Common myeloid progenitor, CD34-positive (primary cell): ENCODE data around the gene CEP43.

Experiments
- CTCF ChIA-PET: fragments of 350-600 bp; sonication (Branson Sonifier 250); formaldehyde crosslinking; loops from one replicate; lab custom pipeline; 2021; ENCODE audit warnings: antibody characterized with exemption; lab: Charles Lee
- POLR2A ChIA-PET: fragments of 350-600 bp; sonication (Branson Sonifier 250); formaldehyde crosslinking; loops from one replicate; lab custom pipeline; 2021; ENCODE audit warnings: antibody characterized with exemption; lab: Charles Lee
- DNase-seq, 3 donors: peaks; one replicate each; pipeline versions ENCODE4 v3.0.0 to v3.0.0-alpha.2; 2013
- H3K27ac ChIP-seq, 2 experiments: 1 replicate in 1 of 2; 2 replicates in 1 of 2; pipeline ENCODE4 v1.7.0; 2013; ENCODE audit warnings: inconsistent platforms in 2 of 2, low read length in 2 of 2, mild to moderate bottlenecking in 2 of 2, low read depth in 1 of 2, moderate library complexity in 1 of 2; ENCODE audit not compliant: severe bottlenecking in 2 of 2, insufficient read depth in 1 of 2, poor library complexity in 1 of 2
- H3K27me3 ChIP-seq, 5 experiments: replicated peaks in 2 of 5; 1 replicate in 3 of 5; 2 replicates in 2 of 5; pipeline versions ENCODE4 v1.6.1 to v1.7.0; 2013; ENCODE audit warnings: low read length in 4 of 5, mild to moderate bottlenecking in 2 of 5, moderate library complexity in 2 of 5, inconsistent platforms in 1 of 5; ENCODE audit not compliant: insufficient read depth in 5 of 5, control insufficient read depth in 4 of 5
- H3K36me3 ChIP-seq, 4 experiments: 1 replicate in 2 of 4; 2 replicates in 2 of 4; pipeline versions ENCODE4 v1.6.1 to v1.7.0; 2013; ENCODE audit warnings: low read length in 3 of 4, control low read depth in 1 of 4, mild to moderate bottlenecking in 1 of 4; ENCODE audit not compliant: control insufficient read depth in 4 of 4, insufficient read depth in 4 of 4
- H3K4me1 ChIP-seq, 4 experiments: 1 replicate in 3 of 4; 2 replicates in 1 of 4; pipeline versions ENCODE4 v1.6.1 to v1.7.1; 2013; ENCODE audit warnings: low read length in 3 of 4, mild to moderate bottlenecking in 3 of 4, control low read depth in 1 of 4, inconsistent platforms in 1 of 4, moderate library complexity in 1 of 4; ENCODE audit not compliant: control insufficient read depth in 4 of 4, insufficient read depth in 4 of 4; ENCODE audit errors: control extremely low read depth in 1 of 4
- H3K4me3 ChIP-seq, 7 experiments: 1 replicate in 4 of 7; 2 replicates in 3 of 7; pipeline versions ENCODE4 v1.5.1 to v1.7.0; 2013; ENCODE audit warnings: mild to moderate bottlenecking in 7 of 7, low read length in 6 of 7, moderate library complexity in 6 of 7, inconsistent platforms in 2 of 7, low read depth in 2 of 7, control low read depth in 1 of 7; ENCODE audit not compliant: insufficient read depth in 4 of 7, control insufficient read depth in 1 of 7; ENCODE audit errors: extremely low read depth in 1 of 7
- H3K9me3 ChIP-seq, 5 experiments: 1 replicate in 4 of 5; 2 replicates in 1 of 5; pipeline versions ENCODE4 v1.6.1 to v1.7.1; 2013; ENCODE audit warnings: low read length in 4 of 5, mild to moderate bottlenecking in 2 of 5, inconsistent platforms in 1 of 5, low read depth in 1 of 5, moderate library complexity in 1 of 5; ENCODE audit not compliant: control insufficient read depth in 4 of 5, insufficient read depth in 2 of 5; ENCODE audit errors: control extremely low read depth in 1 of 5
- WGBS: methylation state at CpG from one replicate; pipeline ENCODE4 v1.1.5; 2013; ENCODE audit not compliant: insufficient coverage; 5-methylcytosine and 5-hydroxymethylcytosine counted together

CEP43 gene

GRCh38 chr6:166952121-166952520, 47.1 kb upstream of the CEP43 start:
- ChIA-PET CTCF (interaction anchor here (1.0 to 9.9 kb wide), 11 partner anchors 12 to 517 kb away, joined by 3 to 86 read pairs (median 4); partner anchors contain the start of gene CEP43), POLR2A (no interaction called here)
- Histone ChIP-seq H3K4me3 (no peak overlapping the region), H3K27me3 (peaks cover 0 to 13% (median 0%) of the 10 kb centered on the region in 5 experiments), H3K9me3 (no peaks in the 10 kb centered on the region), H3K36me3 (peaks cover 11 to 47% (median 20%) of the 10 kb centered on the region in 4 experiments), H3K4me1 (peaks cover 6 to 25% (median 17%) of the 10 kb centered on the region in 4 experiments), H3K27ac (no peak overlapping the region)
- DNase-seq = no peak
- WGBS = 86% methylated on average over 10 of the region's 12 CpGs

- Histone ChIP-seq H3K27ac (no peak overlapping the region), H3K9me3 (no peaks in the 10 kb centered on the region), H3K4me3 (no peak overlapping the region), H3K27me3 (peaks cover 0 to 19% (median 0%) of the 10 kb centered on the region in 5 experiments), H3K4me1 (peaks cover 8 to 31% (median 24%) of the 10 kb centered on the region in 4 experiments), H3K36me3 (peaks cover 7 to 40% (median 17%) of the 10 kb centered on the region in 4 experiments)
- no peak for DNase-seq
- ChIA-PET POLR2A (no interaction called here), CTCF (interaction anchor here (0.9 to 9.9 kb wide), 11 partner anchors 11 to 189 kb away, joined by 3 to 86 read pairs (median 5); no protein-coding TSS in a partner anchor)
- 91% methylated on average over 13 of the region's 17 CpGs for WGBS
Observed at GRCh38 chr6:166952567-166953486, 46.4 kb upstream of the CEP43 start.

- DNase-seq = no peak
- CTCF ChIA-PET = interaction anchor here (0.8 to 9.9 kb wide), 10 partner anchors 12 to 519 kb away, joined by 3 to 86 read pairs (median 4); no protein-coding TSS in a partner anchor
- Histone ChIP-seq H3K9me3 (no peaks in the 10 kb centered on the region), H3K4me3 (no peak overlapping the region), H3K36me3 (peaks cover 7 to 33% (median 15%) of the 10 kb centered on the region in 4 experiments), H3K27me3 (peaks cover 0 to 19% (median 0%) of the 10 kb centered on the region in 5 experiments), H3K4me1 (peaks cover 15 to 39% (median 35%) of the 10 kb centered on the region in 4 experiments), H3K27ac (no peak overlapping the region)
- WGBS = 90% methylated on average over 4 of the region's 6 CpGs
- POLR2A ChIA-PET = no interaction called here
Observed at GRCh38 chr6:166954118-166954713, 45.0 kb upstream of the CEP43 start.

GRCh38 chr6:166955121-166955864, 43.9 kb upstream of the CEP43 start:
- POLR2A ChIA-PET = interaction anchor here (0.9 kb wide), 1 partner anchor 34 kb away, joined by 5 read pairs; no protein-coding TSS in a partner anchor

GRCh38 chr6:166955865-166956443, 43.2 kb upstream of the CEP43 start:
- H3K4me1 ChIP-seq = peaks cover 24 to 49% (median 43%) of the 10 kb centered on the region in 4 experiments
- peaks cover 0 to 31% (median 0%) of the 10 kb centered on the region in 5 experiments for H3K27me3 ChIP-seq
- peak overlapping the region; percentile 50 to 81 for H3K27ac ChIP-seq
- H3K9me3 ChIP-seq = no peaks in the 10 kb centered on the region
- peaks cover 0 to 19% (median 6%) of the 10 kb centered on the region in 4 experiments for H3K36me3 ChIP-seq
- H3K4me3 ChIP-seq = peak overlapping the region; percentile 72 to 91 (median 84)
- ChIA-PET POLR2A (interaction anchor here (0.9 kb wide), 1 partner anchor 33 kb away, joined by 5 read pairs; no protein-coding TSS in a partner anchor), CTCF (interaction anchor here (0.6 to 9.9 kb wide), 6 partner anchors 12 to 171 kb away, joined by 3 to 86 read pairs (median 4); no protein-coding TSS in a partner anchor)
- peak in 1 of 3 donors; percentile 22 for DNase-seq
- 0% methylated on average over 53 of the region's 54 CpGs for WGBS

More at GRCh38 chr6:166955121-166955864, 43.9 kb upstream of the CEP43 start:
- CTCF ChIA-PET = interaction anchor here (0.6 to 9.9 kb wide), 9 partner anchors 15 to 187 kb away, joined by 3 to 86 read pairs (median 4); partner anchors contain the start of gene CEP43
- Histone ChIP-seq H3K27ac (peak overlapping the region; percentile 50 to 81), H3K4me1 (peaks cover 24 to 49% (median 43%) of the 10 kb centered on the region in 4 experiments), H3K27me3 (peaks cover 0 to 28% (median 0%) of the 10 kb centered on the region in 5 experiments), H3K36me3 (peaks cover 4 to 23% (median 9%) of the 10 kb centered on the region in 4 experiments), H3K4me3 (peak overlapping the region; percentile 72 to 91 (median 84)), H3K9me3 (no peaks in the 10 kb centered on the region)
- DNase-seq = peak; percentile 78 to 91 (median 90)
- 0% methylated on average over 17 of the region's 52 CpGs for WGBS
